OCI-LY1 (cell line): ENCODE data around the gene ISCU.

Source experiments
- EZH2 ChIP-seq: fragments of 200-600 bp; sonication (generic), shearing (Covaris generic); IDR thresholded peaks from 2 replicates; pipeline ENCODE4 v1.8.0; 2017; ENCODE audit warnings: borderline replicate concordance, mixed run types, mild to moderate bottlenecking, antibody characterized with exemption, low read length, moderate library complexity, mixed read lengths
- TF ChIP-seq, protein P1 (sequence below): fragments of 200-600 bp; sonication (generic), shearing (Covaris generic); IDR thresholded peaks from 2 replicates; pipeline ENCODE4 v1.5.1; 2017; ENCODE audit warnings: mild to moderate bottlenecking, antibody characterized with exemption, low read length, moderate library complexity, mixed read lengths

- TF ChIP-seq, protein P1, sequence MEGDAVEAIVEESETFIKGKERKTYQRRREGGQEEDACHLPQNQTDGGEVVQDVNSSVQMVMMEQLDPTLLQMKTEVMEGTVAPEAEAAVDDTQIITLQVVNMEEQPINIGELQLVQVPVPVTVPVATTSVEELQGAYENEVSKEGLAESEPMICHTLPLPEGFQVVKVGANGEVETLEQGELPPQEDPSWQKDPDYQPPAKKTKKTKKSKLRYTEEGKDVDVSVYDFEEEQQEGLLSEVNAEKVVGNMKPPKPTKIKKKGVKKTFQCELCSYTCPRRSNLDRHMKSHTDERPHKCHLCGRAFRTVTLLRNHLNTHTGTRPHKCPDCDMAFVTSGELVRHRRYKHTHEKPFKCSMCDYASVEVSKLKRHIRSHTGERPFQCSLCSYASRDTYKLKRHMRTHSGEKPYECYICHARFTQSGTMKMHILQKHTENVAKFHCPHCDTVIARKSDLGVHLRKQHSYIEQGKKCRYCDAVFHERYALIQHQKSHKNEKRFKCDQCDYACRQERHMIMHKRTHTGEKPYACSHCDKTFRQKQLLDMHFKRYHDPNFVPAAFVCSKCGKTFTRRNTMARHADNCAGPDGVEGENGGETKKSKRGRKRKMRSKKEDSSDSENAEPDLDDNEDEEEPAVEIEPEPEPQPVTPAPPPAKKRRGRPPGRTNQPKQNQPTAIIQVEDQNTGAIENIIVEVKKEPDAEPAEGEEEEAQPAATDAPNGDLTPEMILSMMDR, result no peak
- TF ChIP-seq EZH2, result no peak
These were observed 2.3 kb downstream of the ISCU start for GRCh38 chr12:108564724-108565123.
